ENCODE data around the gene RTP5. TPM values are rescaled to one million over a fixed set of nuclear protein-coding genes. Genes with fewer than 3 reads are reported as not detected.
"Not testable (repeated sequence)": the region's sequence is repeated elsewhere in the genome, so short reads cannot be mapped to it uniquely, and the experiment has no call there.

Gene RTP5
- total RNA-seq, 6 donors from 2014 or later = 0.14 to 2.1 (median 0.69) TPM; not detected in 1

GRCh38 chr2:241905716-241906377 lies 36.3 kb downstream of the RTP5 start:
- Histone ChIP-seq H3K36me3 (no peaks in the 10 kb centered on the region), H3K4me1 (peaks cover 0 to 15% (median 2%) of the 10 kb centered on the region in 4 donors), H3K27me3 (no peaks in the 10 kb centered on the region), H3K27ac (no peak overlapping the region), H3K4me3 (no peak overlapping the region), H3K9me3 (no peaks in the 10 kb centered on the region)
- ATAC-seq (ENCODE audit: low FRiP score in 2 of 2) (no peak), DNase-seq (peak; percentile 11 to 54)
- TF ChIP-seq CTCF (IDR thresholded peaks at IDR 0.05) (no peak), EP300 (IDR thresholded peaks at IDR 0.05) (no peak), POLR2A (IDR thresholded peaks at IDR 0.05) (no peak)
- 87 to 93% methylated on average over 14 of the region's 14 CpGs for WGBS, 2 donors

- H3K27ac ChIP-seq; ATAC-seq (ENCODE audit: low FRiP score in 2 of 2); H3K9me3 ChIP-seq; H3K27me3 ChIP-seq; H3K36me3 ChIP-seq; H3K4me3 ChIP-seq: not testable (repeated sequence)
- DNase-seq = peak in 1 of 2 donors; percentile 5
- peaks cover 0 to 14% (median 2%) of the 10 kb centered on the region in 4 donors for H3K4me1 ChIP-seq
- 91 to 92% methylated on average over 5 of the region's 5 CpGs for WGBS, 2 donors
These were observed 36.8 kb downstream of the RTP5 start for GRCh38 chr2:241906378-241906770.

- Histone ChIP-seq H3K4me1 (peaks cover 0 to 8% (median 0%) of the 10 kb centered on the region in 4 donors), H3K36me3 (no peaks in the 10 kb centered on the region), H3K27me3 (no peaks in the 10 kb centered on the region), H3K27ac (no peak overlapping the region), H3K9me3 (no peaks in the 10 kb centered on the region), H3K4me3 (no peak overlapping the region)
- WGBS, 2 donors = 90% methylated on average over 18 of the region's 18 CpGs
- TF ChIP-seq POLR2A (IDR thresholded peaks at IDR 0.05) (no peak), CTCF (IDR thresholded peaks at IDR 0.05) (no peak), POLR2AphosphoS5 (IDR thresholded peaks at IDR 0.05) (no peak), EP300 (IDR thresholded peaks at IDR 0.05) (no peak)
- DNase-seq (peak in 1 of 2 donors; percentile 14), ATAC-seq (ENCODE audit: low FRiP score in 2 of 2) (no peak)
These were observed 37.5 kb downstream of the RTP5 start for GRCh38 chr2:241906826-241907570.

GRCh38 chr2:241907831-241908230 lies 38.3 kb downstream of the RTP5 start:
- not testable (repeated sequence) for H3K9me3 ChIP-seq; ATAC-seq (ENCODE audit: low FRiP score in 2 of 2); H3K4me3 ChIP-seq; H3K4me1 ChIP-seq; H3K36me3 ChIP-seq; H3K27me3 ChIP-seq; H3K27ac ChIP-seq
- WGBS, 2 donors = 85 to 98% methylated on average over 7 of the region's 7 CpGs
- peak in 1 of 2 donors; percentile 5 for DNase-seq

GRCh38 chr2:241908686-241909420 lies 39.3 kb downstream of the RTP5 start:
- Histone ChIP-seq H3K4me3 (peak overlapping the region in 1 of 4 donors; percentile 2), H3K27ac (no peak overlapping the region), H3K36me3 (no peaks in the 10 kb centered on the region), H3K9me3 (peaks cover 0 to 3% (median 0%) of the 10 kb centered on the region in 4 donors), H3K27me3 (no peaks in the 10 kb centered on the region), H3K4me1 (no peaks in the 10 kb centered on the region)
- no peak for TF ChIP-seq POLR2A (IDR thresholded peaks at IDR 0.05)
- no peak for TF ChIP-seq CTCF (IDR thresholded peaks at IDR 0.05)
- no peak for TF ChIP-seq EP300 (IDR thresholded peaks at IDR 0.05)
- no peak for TF ChIP-seq POLR2AphosphoS5 (IDR thresholded peaks at IDR 0.05)
- 76% methylated on average over 12 to 26 of the region's 26 CpGs for WGBS, 2 donors
- ATAC-seq (ENCODE audit: low FRiP score in 2 of 2) = no peak
- peak in 1 of 2 donors; percentile 10 for DNase-seq

Measured in upper lobe of left lung (tissue), 6 donors.